K562 (cell line): Measurements from ENCODE around the gene ERLEC1. TPM values are rescaled to one million over a fixed set of nuclear protein-coding genes. Genes with fewer than 3 reads are reported as not detected.

Experiments
- E2F3 ChIP-seq: fragments of 250-450 bp; sonication (Bioruptor Pico); IDR thresholded peaks from 2 replicates; pipeline ENCODE4 v1.4.0; 2020; ENCODE audit warnings: mild to moderate bottlenecking
- ETS2 ChIP-seq: IDR thresholded peaks from 2 replicates; pipeline ENCODE4 v1.6.1; 2016; ENCODE audit warnings: borderline replicate concordance, missing genetic modification characterization, mild to moderate bottlenecking, moderate library complexity, missing compliant biosample characterization; ENCODE audit not compliant: poor library complexity, severe bottlenecking
- HMGN3 ChIP-seq: IDR thresholded peaks from 2 replicates; pipeline ENCODE4 v1.6.1; 2011; ENCODE audit warnings: borderline replicate concordance, low read depth, mild to moderate bottlenecking, mixed read lengths, low read length; ENCODE audit not compliant: insufficient read length; ENCODE audit errors: extremely low read depth
- KLF13 ChIP-seq: fragments of 450-650 bp; IDR thresholded peaks from 2 replicates; pipeline ENCODE4 v1.6.1; 2016; ENCODE audit warnings: missing genetic modification characterization, low read depth, mild to moderate bottlenecking, missing compliant biosample characterization, moderate library complexity, borderline replicate concordance
- MED1 ChIP-seq: sonication (generic); formaldehyde crosslinking; IDR thresholded peaks from 2 replicates; pipeline ENCODE4 v1.8.1; 2023; ENCODE audit warnings: missing genetic modification reagents, borderline replicate concordance
- MXI1 ChIP-seq: IDR thresholded peaks from 2 replicates; pipeline ENCODE4 v1.6.1; 2011; ENCODE audit warnings: low read depth, mild to moderate bottlenecking, improper control_type of control experiment, low read length
- PCBP2 ChIP-seq: fragments of 200-400 bp; formaldehyde crosslinking; IDR thresholded peaks from 2 replicates; pipeline ENCODE4 v1.6.1; 2018; ENCODE audit warnings: low read length, low read depth, mild to moderate bottlenecking, moderate library complexity; ENCODE audit not compliant: poor library complexity, severe bottlenecking
- POLR3A ChIP-seq: IDR thresholded peaks from 2 replicates; pipeline ENCODE4 v1.6.1; 2011; ENCODE audit warnings: borderline replicate concordance, mild to moderate bottlenecking, moderate library complexity; ENCODE audit not compliant: insufficient read length, insufficient read depth; ENCODE audit errors: extremely low read depth
- SFPQ ChIP-seq: fragments of 200-400 bp; formaldehyde crosslinking; IDR thresholded peaks from 2 replicates; pipeline ENCODE4 v1.6.1; 2017; ENCODE audit warnings: mild to moderate bottlenecking, low read depth, low read length, moderate library complexity
- SIRT6 ChIP-seq: IDR thresholded peaks from one replicate; pipeline ENCODE4 v1.6.1; 2012; ENCODE audit warnings: low read depth, mild to moderate bottlenecking, control low read depth, inconsistent platforms, low read length, moderate library complexity
- THRB ChIP-seq: fragments of 450-650 bp; formaldehyde crosslinking; conservative IDR thresholded peaks from 2 replicates; pipeline ENCODE4 v1.4.0; 2022; ENCODE audit warnings: mild to moderate bottlenecking, missing genetic modification characterization
- ZNF780A ChIP-seq: fragments of 250-450 bp; sonication (Bioruptor Pico); IDR thresholded peaks from 2 replicates; pipeline ENCODE4 v1.5.0; 2021; ENCODE audit warnings: mild to moderate bottlenecking
- polyA plus RNA-seq, 8 experiments: library from polyadenylated mRNA; depleted of rRNA in 4 of 8; stranded (reverse) in 5 of 8; unstranded in 3 of 8; fragments of >200 nt; fragmentation: Nextera tagmentation in 2 of 8; fragmentation: Illumina TruSeq in 1 of 8; extraction: Ambion mirVana in 2 of 8; extraction: Trizol in 1 of 8; gene quantifications; 2 replicates each; pipeline versions ENCODE4 v1.2.1 to v1.2.3, GENCODE V29; 2011 to 2014; ENCODE audit warnings: inconsistent platforms in 1 of 8, missing spikeins in 1 of 8
- total RNA-seq, 7 experiments: library from RNA; depleted of rRNA in 6 of 7; stranded (reverse); fragments of >200 nt in 6 of 7; fragmentation: Illumina TruSeq in 2 of 7; extraction: Trizol in 2 of 7; gene quantifications; 2 replicates each; pipeline versions ENCODE4 v1.2.1 to v1.2.3, GENCODE V29; 2011 to 2021; ENCODE audit warnings: low replicate concordance in 1 of 7
- TF ChIP-seq, protein P1 (sequence below), 2 experiments: fragments of 150-350 bp in 1 of 2; IDR thresholded peaks; 2 replicates each; pipeline ENCODE4 v1.6.1; 2012 to 2016; ENCODE audit warnings: low read depth in 2 of 2, low read length in 2 of 2, mild to moderate bottlenecking in 1 of 2, moderate library complexity in 1 of 2
- TF ChIP-seq, protein P2 (sequence below): fragments of 250-450 bp; sonication (Bioruptor Pico); IDR thresholded peaks from 2 replicates; pipeline ENCODE4 v1.5.1; 2021; ENCODE audit warnings: mild to moderate bottlenecking

Gene ERLEC1
- total and polyA plus RNA-seq, 9 of the 15 experiments (the other 6 are each of a cell fraction or from before 2014, with no cell fraction given) = 12.0 to 41.6 (median 30.6) TPM

DNA sequence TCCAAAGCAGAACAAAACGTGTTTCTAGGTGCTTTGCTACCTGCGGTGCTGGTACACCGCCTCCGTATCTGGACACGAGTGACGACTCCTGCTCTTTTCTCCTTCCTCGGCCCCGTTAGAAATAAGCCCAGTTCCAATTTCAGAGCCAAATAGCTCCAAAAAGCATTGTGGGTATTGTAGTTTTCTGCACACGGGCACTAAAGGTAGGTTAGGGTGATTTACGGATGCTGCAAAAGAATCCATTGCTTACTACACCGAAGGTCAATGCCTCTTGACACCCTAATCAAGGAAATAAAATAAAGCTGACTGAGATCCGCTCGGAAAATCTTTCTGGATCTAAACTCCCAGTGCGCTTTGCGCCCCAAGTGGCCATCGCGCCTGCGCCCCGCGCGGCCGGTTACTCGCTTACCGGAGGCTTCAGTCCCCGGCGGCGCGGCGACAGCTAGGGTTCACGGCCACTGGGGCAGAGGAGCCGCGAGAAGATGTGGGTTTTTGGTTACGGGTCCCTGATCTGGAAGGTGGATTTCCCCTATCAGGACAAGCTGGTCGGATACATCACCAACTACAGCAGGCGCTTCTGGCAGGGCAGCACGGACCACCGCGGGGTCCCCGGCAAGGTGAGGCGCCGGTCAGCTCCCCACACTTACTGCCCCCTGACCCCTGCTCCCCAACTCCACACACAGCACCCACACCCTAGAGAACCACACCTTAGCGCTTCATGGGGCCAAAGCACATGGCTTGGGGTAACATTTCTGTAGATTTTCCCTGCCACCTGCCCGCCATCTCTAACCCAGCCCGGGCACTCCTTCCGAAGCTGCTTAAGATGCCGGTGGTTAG lies 19.2 kb upstream of the ERLEC1 start, which contains the start of gene CHAC2 (continued):
- TF ChIP-seq SIRT6 (no peak), HMGN3 (peak; percentile 70), PCBP2 (no peak), ETS2 (tag) (no peak), MED1 (CRISPR knock-in tag) (no peak), E2F3 (CRISPR knock-in tag) (no peak), MXI1 (no peak), THRB (CRISPR knock-in tag) (no peak; the same call in 1 of the 2 replicates), POLR3A (no peak), ZNF780A (CRISPR knock-in tag) (no peak), KLF13 (tag) (no peak), SFPQ (no peak)
- TF ChIP-seq, protein P1, sequence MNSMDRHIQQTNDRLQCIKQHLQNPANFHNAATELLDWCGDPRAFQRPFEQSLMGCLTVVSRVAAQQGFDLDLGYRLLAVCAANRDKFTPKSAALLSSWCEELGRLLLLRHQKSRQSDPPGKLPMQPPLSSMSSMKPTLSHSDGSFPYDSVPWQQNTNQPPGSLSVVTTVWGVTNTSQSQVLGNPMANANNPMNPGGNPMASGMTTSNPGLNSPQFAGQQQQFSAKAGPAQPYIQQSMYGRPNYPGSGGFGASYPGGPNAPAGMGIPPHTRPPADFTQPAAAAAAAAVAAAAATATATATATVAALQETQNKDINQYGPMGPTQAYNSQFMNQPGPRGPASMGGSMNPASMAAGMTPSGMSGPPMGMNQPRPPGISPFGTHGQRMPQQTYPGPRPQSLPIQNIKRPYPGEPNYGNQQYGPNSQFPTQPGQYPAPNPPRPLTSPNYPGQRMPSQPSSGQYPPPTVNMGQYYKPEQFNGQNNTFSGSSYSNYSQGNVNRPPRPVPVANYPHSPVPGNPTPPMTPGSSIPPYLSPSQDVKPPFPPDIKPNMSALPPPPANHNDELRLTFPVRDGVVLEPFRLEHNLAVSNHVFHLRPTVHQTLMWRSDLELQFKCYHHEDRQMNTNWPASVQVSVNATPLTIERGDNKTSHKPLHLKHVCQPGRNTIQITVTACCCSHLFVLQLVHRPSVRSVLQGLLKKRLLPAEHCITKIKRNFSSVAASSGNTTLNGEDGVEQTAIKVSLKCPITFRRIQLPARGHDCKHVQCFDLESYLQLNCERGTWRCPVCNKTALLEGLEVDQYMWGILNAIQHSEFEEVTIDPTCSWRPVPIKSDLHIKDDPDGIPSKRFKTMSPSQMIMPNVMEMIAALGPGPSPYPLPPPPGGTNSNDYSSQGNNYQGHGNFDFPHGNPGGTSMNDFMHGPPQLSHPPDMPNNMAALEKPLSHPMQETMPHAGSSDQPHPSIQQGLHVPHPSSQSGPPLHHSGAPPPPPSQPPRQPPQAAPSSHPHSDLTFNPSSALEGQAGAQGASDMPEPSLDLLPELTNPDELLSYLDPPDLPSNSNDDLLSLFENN (IDR thresholded peaks at IDR 0.05; ENCODE audit: low read depth in 2 of 2, low read length in 2 of 2) = no peak
- TF ChIP-seq, protein P2, sequence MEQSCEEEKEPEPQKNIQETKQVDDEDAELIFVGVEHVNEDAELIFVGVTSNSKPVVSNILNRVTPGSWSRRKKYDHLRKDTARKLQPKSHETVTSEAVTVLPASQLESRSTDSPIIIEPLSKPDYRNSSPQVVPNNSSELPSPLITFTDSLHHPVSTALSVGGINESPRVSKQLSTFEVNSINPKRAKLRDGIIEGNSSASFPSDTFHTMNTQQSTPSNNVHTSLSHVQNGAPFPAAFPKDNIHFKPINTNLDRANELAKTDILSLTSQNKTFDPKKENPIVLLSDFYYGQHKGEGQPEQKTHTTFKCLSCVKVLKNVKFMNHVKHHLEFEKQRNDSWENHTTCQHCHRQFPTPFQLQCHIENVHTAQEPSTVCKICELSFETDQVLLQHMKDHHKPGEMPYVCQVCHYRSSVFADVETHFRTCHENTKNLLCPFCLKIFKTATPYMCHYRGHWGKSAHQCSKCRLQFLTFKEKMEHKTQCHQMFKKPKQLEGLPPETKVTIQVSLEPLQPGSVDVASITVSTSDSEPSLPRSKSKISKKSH (CRISPR knock-in tag) = no peak
